Stomach (tissue), 4 donors: ENCODE results near the gene FAM50A.

Source experiments
- POLR2AphosphoS5 ChIP-seq, 3 donors: sonication (generic); formaldehyde crosslinking; IDR thresholded peaks; one replicate each; pipeline ENCODE4 v1.6.1; 2016; ENCODE audit warnings: antibody characterized with exemption in 3 of 3
- TF ChIP-seq, protein P1 (sequence below), 7 experiments: fragments of 450-650 bp in 4 of 7; fragments of 200-600 bp in 3 of 7; sonication (generic) in 3 of 7; IDR thresholded peaks; one replicate each; pipeline ENCODE4 v1.5.1; 2016 to 2019; ENCODE audit warnings: antibody characterized with exemption in 7 of 7, control low read depth in 2 of 7, mild to moderate bottlenecking in 1 of 7

DNA sequence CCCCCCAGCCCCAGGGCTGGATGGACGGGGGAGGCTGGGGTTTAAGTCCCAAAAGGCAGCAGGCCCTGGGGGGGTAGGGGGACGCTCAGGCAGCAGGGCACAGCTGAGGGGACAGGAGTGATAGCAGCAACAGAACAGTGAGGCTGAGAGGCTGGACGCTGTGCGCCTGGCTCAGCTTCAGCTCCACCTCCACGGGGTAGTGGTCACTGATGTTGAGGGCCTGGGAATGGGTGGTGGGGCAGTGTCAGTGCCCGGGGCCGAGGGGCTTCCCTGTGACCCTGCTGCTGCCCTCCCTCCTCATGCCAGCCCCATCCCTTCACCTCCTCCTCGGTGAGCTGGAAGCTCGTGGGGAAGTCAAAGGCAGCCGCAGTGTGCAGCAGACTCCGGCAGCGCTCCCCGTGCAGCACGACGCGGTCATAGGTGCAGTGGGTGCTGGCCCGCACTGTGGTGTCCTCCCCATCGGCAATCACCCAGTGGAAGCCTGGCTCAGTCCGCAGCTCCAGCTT is 41.3 kb upstream of the FAM50A start:
- TF ChIP-seq POLR2AphosphoS5 (IDR thresholded peaks at IDR 0.05), result no peak
- TF ChIP-seq, protein P1, sequence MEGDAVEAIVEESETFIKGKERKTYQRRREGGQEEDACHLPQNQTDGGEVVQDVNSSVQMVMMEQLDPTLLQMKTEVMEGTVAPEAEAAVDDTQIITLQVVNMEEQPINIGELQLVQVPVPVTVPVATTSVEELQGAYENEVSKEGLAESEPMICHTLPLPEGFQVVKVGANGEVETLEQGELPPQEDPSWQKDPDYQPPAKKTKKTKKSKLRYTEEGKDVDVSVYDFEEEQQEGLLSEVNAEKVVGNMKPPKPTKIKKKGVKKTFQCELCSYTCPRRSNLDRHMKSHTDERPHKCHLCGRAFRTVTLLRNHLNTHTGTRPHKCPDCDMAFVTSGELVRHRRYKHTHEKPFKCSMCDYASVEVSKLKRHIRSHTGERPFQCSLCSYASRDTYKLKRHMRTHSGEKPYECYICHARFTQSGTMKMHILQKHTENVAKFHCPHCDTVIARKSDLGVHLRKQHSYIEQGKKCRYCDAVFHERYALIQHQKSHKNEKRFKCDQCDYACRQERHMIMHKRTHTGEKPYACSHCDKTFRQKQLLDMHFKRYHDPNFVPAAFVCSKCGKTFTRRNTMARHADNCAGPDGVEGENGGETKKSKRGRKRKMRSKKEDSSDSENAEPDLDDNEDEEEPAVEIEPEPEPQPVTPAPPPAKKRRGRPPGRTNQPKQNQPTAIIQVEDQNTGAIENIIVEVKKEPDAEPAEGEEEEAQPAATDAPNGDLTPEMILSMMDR (IDR thresholded peaks at IDR 0.05), result no peak
